Hematopoietic multipotent progenitor cell treated with erythropoietin and hydrocortisone succinate and interleukin-3 and kit ligand, for 8 days (in vitro differentiated cells): ENCODE results near the gene EPHB6.
A peak's percentile ranks its signal among the peaks of the same experiment; 100 is the strongest.

Source experiments
- DNase-seq: peaks from one replicate; pipeline ENCODE4 v3.0.0-alpha.2; 2015

Gene EPHB6

DNA sequence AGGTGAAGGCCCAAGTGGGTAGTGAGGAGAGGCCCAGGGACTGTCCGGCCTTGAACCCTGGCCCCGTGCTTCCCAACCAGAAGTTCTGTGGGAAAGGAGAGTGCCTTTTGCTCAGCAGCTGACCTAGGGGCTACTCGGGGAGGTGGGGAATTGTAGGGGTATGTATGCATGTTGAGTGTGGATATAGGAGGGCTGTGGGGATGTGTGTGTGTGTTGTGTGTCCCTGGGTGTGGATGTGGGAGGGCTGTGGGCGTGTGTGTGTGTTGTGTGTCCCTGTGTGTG lies 12.2 kb downstream of the EPHB6 start:
- DNase-seq, result no peak

DNA sequence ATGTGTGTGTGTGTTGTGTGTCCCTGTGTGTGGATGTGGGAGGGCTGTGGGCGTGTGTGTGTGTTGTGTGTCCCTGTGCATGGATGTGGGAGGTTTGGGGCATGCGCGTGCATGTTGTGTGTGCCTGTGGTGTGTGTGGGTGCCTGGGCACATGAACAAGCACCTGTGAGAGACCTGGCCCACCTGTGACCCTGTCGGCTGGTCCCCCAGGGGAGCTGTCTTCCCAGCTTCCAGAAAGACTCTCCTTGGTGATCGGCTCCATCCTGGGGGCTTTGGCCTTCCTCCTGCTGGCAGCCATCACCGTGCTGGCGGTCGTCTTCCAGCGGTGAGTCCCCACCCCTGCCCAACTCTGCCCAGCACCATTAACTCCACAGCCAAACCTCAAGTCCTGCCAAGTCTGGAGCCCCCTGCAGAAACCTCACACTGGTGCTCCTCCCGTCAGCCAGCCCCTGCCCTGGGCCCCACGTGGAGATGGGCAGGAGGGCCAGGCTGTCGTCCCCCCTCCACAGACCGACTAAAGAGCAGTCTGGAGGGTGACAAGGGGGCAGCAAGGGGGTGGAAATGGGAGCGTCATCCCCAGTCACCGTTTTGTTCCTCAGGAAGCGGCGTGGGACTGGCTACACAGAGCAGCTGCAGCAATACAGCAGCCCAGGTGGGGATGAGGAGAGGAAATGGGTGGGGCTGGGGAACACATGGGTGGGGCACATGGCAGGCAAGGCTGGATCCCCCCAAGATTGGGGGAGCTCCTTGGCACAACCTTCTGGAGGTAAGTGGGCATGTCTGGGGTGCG lies 12.7 kb downstream of the EPHB6 start:
- DNase-seq, result no peak

DNA sequence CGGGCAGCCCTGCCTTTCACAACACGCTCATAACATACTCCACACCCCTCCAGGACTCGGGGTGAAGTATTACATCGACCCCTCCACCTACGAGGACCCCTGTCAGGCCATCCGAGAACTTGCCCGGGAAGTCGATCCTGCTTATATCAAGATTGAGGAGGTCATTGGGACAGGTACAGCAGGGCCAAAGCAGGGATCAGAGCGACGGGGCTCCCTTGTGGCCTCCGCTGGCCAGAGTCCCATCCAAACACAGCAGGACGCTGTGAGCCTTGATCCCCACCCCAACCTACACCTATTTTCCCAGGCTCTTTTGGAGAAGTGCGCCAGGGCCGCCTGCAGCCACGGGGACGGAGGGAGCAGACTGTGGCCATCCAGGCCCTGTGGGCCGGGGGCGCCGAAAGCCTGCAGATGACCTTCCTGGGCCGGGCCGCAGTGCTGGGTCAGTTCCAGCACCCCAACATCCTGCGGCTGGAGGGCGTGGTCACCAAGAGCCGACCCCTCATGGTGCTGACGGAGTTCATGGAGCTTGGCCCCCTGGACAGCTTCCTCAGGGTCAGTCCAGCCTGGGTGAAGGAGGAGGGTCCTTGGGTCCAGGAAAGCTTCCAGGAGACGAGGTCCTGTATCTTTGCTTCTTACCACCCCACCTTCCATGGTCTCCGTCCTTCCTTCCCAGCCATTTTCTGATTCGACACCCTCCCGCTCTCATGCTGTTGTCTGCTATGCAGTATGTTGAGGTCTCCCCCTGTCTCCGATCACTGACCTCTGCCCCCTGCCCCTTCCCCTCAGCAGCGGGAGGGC lies 13.5 kb downstream of the EPHB6 start:
- no peak for DNase-seq

DNA sequence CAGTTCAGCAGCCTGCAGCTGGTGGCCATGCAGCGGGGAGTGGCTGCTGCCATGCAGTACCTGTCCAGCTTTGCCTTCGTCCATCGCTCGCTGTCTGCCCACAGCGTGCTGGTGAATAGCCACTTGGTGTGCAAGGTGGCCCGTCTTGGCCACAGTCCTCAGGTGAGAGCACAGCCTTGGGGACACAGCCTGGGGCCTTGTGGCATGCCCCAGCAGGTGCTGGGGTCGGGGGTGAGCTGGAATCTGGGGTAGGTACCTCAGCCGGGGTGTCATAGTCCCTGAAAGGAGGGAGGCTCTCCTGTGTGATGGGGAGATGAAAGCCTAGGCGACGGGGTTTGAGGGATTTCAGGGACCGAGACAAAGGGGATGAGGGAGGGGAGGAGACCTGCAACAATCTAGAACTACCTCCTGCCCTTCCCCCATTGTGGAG lies 14.1 kb downstream of the EPHB6 start:
- no peak for DNase-seq

DNA sequence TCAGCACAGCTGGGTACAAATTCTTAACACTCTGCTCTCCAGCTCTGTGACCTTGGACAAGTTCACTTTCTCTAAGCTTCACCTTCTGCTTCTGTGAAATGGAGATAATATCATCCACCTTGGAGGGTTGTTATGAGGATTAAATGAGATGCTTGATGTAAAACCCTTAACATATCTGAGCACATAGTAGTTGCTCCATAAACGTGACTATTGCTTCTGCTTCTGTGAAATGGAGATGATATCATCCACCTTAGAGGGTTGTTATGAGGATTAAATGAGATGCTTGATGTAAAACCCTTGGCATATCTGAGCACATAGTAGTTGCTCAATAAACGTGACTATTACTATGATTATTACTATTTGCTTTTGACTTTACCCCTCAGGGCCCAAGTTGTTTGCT lies 14.6 kb downstream of the EPHB6 start:
- no peak for DNase-seq

DNA sequence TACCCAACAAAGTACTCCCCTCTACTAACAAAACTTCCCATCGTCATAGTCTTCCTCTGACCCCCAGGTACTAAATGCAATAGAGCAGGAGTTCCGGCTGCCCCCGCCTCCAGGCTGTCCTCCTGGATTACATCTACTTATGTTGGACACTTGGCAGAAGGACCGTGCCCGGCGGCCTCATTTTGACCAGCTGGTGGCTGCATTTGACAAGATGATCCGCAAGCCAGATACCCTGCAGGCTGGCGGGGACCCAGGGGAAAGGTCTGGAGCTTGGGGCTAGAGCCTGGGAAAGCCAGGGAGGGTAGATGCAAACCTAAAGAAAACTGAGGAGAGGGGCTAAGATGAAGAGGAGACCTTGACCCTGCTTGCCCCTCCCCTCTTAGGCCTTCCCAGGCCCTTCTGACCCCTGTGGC lies 15.3 kb downstream of the EPHB6 start:
- no peak for DNase-seq

DNA sequence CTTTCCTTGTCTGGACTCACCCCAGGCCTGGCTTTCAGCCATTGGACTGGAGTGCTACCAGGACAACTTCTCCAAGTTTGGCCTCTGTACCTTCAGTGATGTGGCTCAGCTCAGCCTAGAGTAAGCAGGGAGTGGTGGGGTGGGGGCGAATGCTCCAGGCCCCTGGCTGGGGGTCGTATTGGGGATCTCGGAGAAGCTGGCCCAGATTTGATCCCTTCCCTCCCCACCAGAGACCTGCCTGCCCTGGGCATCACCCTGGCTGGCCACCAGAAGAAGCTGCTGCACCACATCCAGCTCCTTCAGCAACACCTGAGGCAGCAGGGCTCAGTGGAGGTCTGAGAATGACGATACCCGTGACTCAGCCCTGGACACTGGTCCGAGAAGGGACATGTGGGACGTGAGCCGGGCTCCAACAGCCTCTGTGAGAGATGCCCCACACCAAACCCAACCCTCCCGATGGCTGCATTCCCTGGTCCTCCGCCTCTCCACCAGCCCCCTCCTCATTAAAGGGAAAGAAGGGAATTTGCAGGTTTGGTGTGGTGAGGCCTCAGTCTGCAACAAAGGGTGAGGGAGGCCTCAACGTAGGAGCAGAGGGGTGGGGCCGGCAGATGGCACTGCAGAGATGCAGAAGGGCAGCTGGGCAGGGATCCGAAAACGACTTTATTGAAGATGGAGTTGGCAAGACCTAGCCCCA lies 15.8 kb downstream of the EPHB6 start:
- no peak for DNase-seq

DNA sequence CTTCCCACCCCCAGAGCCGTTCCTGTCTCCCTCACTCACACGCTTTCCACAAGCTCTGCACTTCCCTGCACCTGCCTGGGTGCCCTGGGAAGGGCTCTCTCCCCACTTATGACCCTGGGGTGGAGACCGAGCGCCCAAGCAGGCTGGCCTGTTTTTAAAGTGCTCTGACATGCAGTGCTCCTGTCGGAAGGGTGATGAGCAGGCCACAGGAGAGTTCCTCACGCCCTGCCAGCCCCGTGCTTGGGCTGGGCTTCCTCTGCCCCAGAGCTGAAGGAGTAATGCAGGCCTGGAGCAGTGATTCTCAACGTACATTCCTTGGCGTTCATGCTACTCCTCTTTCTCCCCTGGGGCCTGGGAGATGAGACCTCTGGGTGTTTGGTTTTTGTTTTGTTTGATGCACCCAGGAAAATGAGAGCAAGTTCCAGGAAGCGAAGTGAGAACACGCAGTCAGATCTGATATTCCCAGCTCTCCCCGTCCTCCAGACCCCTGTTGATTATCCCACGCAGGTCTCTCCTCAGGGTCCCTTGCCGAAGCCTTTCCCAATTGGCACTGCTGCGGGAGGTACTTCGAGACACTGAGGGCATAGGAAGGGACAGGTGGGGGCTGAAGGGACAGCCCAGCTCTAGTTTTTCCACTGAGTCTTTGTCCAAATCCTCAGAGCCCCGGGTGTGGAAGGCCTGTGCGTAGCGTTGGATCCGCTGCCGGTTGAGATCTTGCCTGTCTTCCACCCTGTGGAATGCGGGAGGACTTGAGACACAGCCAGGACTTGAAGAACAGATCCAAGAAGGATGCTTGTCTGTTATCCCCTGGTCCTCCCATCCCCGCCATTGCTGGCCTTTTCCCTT lies 16.6 kb downstream of the EPHB6 start:
- DNase-seq, result no peak

DNA sequence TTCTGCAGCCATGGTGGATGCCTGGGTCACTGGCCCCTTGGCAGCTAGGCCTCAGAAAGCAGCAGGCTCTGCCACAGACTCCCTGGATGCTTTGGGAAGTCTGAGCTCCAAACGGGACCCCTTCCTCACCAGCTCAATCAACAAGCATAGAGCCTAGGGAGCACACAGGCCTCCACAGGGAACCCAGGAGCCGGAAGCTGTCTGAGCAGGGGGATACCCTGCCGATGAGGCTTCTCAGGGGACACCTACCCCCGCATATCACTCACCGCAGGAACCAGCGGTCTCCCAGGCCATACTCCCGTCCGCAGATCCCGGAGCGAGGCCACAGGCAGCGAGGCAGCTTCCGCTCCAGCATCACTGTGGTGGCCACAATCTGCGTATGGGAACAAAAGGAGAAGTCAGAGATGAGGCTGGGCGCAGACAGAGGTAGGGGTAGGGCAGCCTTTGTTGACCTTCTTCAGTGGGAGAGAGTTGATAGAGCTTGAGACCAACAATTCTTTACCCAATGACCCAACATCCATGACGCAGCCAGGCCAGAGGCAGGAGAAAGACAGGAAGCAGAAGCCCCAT lies 17.3 kb downstream of the EPHB6 start:
- DNase-seq, result no peak

DNA sequence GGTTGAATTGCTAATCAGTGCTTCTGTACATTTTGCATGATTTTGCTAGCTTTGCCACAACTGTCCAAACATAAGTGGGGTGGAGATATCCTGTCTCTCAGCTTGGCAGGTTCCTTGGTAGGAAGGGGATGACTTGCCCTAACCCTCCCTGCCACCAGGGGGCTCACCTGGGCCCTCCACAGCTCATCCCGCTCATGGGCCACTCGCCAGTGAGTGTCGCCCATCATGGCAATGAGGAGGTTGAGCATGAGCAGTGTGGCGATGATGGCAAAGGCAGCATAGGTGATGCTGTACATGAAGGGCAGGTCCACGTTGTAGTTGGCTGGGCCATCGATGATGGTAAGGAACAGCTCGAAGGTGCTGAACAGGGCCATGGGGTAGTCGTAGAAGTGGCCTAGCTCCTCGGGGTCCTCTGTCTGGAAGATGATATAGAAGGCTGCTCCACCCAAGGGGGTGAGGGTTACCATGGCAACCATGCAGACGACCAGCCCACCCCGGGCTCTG lies 18.5 kb downstream of the EPHB6 start:
- peak; percentile 63 for DNase-seq

DNA sequence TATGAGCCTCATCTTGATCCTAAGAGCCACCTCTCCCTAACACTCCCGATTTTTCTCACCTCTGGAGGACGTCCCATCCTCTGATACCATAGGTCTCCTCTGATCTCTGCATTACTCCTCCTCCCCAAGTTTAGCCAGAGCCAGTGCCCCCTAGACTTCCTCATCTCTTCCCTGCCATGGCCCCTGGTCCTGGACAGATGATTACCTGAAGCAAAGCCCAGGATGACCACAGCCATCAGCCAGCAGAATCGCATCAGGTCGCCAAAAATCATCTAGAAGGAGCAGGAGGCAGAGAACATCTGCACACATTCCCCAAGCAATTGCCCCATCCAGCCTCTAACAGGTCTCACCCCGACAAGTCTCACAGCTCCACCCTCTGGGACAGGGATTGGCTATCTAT lies 19.0 kb downstream of the EPHB6 start:
- DNase-seq, result no peak

DNA sequence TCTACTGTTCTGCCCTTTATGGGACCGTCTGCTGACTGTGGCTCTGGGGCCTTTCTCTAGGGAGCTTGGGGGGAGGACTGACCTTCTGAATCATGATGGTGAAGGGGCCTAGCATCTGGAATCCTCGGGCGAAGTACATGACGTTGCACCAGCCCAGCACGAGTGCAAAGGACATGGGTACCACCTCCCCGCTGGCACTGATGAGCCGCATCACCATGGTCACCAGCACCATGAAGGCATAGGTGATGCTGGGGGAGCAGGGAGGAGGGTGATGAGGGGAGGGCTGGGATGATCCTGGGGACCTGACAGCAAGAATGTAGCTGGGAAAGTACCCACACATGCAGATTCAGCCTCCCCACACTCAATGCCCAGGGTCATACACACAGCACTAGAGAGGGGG lies 19.5 kb downstream of the EPHB6 start:
- DNase-seq, result no peak

DNA sequence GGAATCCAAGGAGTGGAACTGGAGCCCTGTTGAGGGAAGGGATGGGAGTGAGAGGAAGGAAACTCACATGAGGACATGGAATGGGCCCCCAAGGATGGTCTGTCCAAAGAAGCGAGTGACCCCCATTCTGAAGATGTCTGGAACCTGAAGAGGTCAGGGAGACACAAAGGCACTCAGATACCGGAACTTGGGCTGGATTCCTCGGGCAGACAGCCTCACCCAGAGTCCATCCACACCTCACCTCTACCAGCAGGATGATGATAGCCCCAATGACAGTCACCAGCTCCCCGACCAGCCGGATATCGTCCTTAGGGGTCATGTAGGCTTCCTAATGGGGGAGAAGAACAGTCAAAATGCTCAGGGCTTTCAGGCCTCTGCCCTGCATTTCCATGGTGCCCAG lies 20.0 kb downstream of the EPHB6 start:
- no peak for DNase-seq

DNA sequence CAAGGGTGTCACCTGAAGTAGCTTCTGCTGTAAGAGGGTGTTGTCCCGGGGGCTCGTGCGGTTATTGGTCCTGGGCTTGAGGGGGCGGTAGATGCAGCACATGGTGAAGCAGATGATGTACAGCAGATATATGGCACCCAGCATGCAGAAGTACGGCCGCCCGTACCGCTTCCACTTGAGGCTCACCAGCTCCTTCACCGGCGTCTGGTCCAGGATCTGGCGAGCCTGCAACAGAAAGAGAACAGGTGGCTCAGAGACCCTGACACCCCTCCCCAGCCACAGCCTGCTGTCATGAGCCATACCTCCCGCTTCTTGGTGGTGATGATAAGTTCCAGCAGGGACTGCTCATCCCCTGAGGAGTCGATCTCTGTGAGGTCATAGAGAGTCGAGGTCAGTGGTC lies 20.6 kb downstream of the EPHB6 start:
- DNase-seq, result no peak

DNA sequence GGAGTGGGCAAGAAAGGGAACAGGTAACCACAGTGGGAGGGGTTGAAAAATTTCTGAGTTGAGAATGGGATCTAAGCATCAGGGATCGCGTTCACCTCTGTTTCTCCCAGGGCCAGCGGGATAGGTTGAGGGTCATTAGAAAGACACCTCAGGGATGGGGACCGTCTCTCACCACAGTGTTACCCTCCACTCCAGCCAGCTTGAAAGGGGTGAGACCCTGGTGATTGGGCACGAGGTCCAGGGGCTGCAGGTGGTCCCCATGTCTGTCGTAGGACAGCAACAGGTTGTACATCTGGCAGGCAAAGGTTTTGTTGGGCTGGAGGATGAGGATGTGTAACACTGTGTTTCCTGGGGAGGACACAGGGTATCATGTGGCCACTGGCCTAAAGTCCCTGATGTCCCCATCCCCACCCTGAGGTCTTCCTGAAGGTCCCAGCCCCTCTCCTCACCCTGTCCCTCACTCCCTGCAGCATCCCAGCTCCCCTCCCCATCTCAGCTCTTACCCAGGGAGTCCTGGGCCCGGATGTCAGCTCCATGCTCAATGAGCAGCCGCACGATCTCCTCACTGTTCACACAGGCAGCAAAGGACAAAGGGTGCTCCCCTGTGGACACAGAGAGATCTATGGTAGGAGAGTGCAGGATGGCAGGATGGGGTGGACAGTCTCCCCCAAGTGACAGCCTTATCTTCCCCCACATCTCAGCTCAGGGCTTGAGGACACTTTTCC lies 21.5 kb downstream of the EPHB6 start:
- no peak for DNase-seq

DNA sequence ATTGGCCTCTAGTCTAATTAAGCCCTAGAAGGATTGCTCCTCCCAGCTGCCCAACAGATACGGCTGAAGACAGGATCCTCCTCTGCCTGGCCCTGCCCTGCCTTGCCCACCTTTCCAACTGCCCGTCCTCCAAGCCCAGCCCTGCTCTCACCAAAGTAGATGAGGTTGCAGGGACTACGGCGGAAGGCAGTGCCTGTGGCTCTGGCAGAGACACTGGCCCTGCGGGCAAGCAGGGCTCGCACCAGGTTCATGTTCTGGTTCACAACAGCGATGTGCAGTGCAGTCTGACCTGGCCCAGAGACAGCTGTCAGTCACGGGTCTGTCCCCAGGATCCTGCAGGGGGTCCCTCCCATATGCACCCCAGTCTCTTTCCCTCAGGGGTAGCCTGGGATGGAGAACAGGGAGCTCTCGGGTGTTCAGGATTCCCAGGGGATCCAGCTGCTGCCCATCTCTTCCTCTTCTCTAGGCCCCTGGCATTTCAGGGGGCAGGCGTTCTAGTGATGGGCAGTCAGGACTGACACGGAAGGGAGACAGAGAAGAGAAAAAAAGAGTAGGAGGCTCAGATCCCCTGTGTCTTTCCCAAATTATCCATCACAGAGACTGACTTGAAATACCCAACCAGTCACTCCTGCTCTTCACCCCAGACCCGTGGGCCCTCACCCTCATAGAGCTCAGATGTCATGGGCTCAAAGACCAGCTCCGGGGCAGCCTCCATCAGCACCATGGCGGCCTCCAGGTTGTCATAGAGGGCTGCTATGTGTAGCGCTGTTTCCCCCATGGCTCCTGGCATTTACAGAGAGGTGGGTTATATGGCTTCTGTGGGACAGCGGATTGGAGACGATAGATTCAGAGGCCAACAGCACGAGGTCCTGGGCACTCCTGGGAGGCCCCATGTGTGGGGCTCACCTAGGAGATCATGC lies 22.4 kb downstream of the EPHB6 start:
- no peak for DNase-seq

DNA sequence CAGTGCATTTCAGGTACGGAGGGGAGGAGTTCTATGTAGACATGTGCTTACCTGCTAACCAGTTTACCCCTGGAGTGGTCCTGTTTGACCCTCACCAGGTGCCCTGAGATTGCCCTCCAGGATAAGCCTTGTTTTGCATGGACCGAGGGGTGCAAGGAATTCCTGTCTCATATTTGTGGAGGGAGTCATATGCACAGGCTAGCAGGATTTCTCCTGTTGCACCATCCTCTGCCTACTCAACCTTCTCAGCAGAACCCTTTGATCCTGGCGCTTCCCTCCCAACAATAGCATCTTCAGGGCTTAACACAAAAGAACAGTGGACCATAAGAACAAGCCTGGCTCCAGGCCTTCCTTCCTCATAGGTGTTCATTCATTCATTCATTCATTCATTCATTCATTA lies 23.4 kb downstream of the EPHB6 start:
- DNase-seq, result no peak

DNA sequence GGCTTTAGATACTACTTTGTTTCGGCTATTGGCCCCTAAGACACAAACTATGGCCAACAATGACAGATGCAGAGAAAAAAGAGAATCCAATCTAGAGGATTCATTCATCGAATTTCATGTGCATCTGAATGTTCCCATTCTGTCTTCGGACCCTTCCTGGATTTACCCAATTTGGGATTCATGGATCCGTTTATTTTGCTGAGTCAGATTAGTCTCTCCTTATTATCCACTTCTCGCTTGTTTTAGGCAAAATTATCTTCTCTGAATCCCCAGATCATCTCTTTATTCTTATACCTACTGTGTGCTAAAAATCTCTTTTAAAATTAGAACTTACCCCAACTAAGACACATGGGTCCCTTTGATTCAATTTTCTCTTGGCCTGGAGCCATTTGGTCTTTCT lies 24.2 kb downstream of the EPHB6 start:
- no peak for DNase-seq

DNA sequence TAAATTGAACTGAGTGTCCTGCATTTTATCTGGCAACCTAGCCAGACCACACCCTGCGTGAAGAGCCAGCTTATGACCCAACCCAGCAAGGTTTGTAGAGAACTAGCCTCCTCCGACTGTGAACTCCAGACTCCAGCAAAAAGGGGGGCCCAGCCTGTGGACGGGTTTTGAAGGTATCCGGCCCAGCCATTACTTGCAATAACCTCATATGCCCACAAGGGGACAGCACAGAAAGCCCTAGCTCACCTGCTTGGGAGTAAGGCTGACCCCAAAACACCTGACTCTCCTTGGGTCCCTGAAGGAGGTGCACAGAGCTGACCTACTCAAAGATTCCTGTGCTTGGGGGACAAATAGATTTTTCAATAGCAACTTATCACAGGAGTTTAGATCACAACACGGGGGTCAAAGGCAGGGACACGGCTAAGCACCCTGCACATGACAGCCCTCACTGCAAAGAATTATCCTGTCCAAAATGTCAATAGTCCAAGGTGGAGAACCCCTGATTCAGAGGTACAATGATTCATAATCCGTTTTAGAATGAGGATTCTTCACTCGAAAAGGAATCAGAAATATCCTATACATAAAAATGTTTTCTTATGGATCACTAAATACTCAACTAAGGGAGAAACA lies 26.1 kb downstream of the EPHB6 start:
- peak; percentile 64 for DNase-seq
